OCI-M2 (cell line): ENCODE data around the gene NOD2.

ENCODE experiments used
- DNase-seq: peaks from one replicate; lab custom pipeline; 2025; ENCODE audit not compliant: unreplicated experiment; lab: John Stamatoyannopoulos, UW

The NOD2 gene

DNA sequence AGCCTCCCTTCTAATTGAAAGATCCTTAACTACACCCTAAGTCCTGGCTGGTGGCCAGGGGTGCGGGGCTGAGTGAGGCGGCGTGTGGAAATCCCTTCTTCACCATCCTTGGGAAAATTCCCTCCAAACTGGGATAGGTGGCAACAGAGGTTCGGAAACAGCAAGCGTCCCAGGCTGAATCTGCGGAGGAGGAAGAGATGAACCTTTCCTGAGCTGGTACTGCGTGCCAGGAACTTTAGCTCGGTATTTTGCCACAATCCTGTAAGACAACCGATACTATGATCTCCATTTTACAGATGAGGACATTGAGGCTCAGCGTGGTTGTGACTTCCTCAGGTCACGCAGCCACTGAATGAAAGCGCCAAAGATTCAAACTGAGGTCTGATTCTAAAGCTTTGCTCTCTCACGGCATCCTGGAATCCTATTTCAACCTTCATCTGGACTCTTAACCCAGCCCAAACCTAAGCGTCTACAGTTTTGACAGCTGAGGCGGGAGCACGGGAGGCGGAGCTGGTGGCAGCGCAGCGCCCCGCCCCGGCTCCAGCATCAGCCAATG lies 47.9 kb downstream of the NOD2 start:
- DNase-seq = no peak

DNA sequence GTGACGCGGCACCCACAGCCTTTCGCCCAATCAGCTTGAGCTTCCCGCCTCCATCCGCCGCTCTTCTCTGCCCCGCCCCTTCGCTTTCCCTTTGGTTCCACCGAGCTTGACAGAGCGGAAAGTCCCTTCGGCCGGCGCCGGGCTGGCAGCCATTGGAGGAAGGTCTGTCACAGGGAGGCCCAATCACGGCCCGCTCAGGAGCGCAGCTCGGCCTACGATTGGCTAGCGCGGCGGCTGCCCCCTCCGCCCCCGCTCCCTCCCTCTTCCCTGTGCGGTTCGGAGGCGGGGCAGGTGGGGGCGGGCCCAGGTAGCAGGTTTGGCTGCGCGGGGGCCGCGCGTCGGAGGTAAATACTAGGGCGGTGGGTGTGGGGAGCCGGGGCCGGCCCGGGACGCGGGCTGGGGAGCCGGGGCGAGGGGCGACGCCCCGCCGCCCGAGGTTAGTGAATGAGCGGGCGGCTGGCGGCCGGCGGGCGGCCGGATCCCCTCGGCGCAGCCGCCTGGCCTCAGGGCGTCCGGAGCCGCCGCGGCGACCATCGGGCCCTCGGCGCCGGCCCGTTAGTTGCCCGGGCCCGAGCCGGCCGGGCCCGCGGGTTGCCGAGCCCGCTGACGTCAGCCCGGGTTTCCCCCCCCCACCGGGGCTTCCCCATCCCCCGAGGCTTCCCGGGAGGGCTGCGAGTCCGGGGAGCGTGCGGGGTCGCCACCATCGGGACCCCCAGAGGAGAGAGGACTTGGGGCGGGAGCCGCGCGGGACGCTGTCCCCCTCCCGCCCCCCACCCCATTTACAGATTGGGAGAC lies 48.6 kb downstream of the NOD2 start, which contains the start of gene CYLD:
Gene CYLD, plus strand, starts transcription at position 306 of the 795 bp plus-strand sequence. CDS start 7,613 bp downstream, outside the sequence.
- DNase-seq = peak; percentile 75

GRCh38 chr16:50742576-50743200 lies 49.3 kb downstream of the NOD2 start:
- no peak for DNase-seq

DNA sequence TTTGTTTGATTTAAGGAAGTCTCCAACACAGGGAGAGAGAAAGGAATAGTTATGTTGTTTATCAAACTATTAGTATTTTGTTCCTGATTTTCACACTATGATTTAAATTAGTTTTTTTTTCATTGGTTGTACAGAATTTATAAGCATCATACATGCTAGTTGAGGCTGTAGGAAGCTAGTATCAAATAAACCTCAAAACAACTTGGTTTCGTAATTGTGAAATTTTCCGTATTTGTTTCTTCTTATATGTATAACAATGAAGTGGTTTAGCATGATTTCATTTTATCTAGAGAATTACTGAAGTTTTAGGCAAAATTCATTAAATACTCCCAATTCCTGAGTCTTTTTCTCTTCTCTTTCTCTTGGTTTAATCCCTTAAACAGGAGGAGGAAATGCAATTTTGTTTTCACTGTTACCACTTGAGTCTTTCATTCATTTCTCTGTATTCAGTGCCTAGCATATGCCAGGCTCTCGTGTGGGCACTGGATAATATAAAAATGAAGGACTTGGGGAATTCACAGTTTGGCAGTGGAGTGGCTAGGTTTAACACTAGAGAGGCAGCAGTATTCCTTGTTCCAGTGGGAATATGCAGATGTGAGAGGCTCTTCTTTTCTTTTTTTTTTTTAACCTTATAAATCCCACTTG lies 50.3 kb downstream of the NOD2 start:
- no peak for DNase-seq

GRCh38 chr16:50744881-50745280 lies 51.5 kb downstream of the NOD2 start:
- no peak for DNase-seq

- no peak for DNase-seq
Observed at GRCh38 chr16:50745940-50746339, 52.5 kb downstream of the NOD2 start.

- no peak for DNase-seq
Observed at GRCh38 chr16:50747207-50747956, 54.0 kb downstream of the NOD2 start.

DNA sequence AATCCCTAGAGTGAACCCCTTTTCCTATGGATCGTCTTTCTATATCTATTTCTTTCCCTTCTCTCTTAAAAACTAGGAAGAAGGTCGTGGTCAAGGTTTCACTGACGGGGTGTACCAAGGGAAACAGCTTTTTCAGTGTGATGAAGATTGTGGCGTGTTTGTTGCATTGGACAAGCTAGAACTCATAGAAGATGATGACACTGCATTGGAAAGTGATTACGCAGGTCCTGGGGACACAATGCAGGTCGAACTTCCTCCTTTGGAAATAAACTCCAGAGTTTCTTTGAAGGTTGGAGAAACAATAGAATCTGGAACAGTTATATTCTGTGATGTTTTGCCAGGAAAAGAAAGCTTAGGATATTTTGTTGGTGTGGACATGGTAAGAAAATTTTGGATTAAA lies 58.1 kb downstream of the NOD2 start:
- no peak for DNase-seq

DNA sequence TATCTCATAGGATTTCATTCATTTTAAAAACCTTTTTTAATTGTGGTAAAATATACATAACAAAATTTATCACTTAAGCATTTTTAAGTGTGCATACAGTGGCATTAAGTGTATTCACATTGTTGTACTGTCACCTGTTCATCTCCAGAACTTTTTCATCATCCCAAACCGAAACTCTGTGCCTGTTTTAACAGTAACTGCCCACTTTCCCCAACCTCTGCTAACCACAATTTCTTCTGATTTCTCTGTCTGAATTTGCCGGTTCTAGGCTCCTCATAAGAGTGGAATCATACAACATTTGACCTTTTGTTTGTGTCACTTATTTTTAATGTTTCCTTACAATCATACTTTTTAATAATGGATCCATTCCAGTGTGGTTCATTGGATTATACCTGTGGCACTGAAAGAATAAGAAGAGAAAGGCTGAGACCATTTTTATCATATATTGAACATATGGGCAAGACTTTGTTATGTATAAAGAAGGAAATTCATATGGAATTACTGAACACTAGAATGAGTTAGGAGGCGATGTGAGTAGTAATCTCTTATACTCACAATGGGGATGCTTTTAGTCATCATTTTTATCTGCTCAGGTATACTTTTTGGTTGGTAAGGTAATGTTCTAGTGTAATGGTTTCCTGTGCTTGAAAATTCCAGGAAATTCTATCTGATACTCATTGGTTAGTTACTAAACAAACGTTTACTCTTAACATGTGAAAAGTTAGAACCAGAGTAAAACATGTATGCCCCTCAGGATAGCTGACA lies 59.2 kb downstream of the NOD2 start:
- DNase-seq = no peak

DNA sequence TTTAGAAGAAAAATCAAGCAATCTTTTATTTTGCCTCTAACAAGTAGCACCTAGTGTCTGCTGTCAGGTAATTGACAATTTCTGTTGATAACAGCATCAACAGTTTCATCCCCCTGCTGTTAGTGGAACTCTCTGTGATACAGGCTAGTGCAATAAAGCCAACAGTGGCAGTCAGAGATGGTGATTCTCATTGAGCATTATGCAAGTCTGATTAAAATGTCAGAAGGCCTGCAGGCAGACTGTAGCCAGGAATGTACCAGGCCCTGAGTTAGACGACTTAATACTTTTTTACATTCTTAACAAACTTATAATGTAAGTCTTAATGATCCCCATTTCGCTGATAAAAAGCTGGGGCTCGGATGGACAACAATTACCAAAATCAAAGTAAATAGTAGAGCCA lies 63.1 kb downstream of the NOD2 start:
- DNase-seq = no peak

DNA sequence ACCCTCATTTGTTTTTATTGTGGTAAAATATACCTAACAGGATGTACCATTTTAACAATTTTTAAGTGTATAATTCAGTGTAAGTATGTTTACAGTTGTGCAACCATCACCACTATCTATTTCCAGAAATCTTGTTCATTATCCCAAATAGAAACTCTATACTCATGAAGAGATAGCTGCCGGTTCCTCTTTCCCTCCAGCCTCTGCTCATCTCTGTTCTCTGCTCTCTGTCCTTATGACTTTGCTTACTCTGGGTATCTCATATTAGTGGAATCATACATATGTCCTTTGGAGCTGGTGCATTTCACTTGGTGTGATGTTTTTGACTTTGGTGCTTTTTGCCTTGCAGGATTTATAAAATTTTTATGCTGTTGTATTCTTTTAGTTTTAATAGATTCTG lies 67.9 kb downstream of the NOD2 start:
- DNase-seq = no peak

GRCh38 chr16:50762241-50762640 lies 68.8 kb downstream of the NOD2 start:
- no peak for DNase-seq

DNA sequence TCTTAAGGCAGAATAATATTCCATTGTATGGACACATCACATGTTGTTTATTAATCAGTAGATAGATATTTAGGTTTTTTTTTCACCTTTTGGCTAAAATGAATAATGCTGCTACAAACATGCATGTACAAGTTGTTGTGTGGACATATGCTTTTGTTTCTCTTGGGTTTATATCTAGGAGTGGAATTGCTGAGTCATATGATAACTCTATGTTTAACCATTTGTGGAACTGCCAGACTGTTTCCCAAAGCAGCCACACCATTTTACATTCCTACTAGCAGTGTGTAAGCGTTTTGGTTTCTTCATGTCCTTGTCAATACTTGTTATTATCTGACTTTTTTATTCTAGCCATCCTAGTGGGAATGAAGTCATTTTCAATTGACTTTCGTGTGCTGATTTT lies 69.8 kb downstream of the NOD2 start:
- no peak for DNase-seq

DNA sequence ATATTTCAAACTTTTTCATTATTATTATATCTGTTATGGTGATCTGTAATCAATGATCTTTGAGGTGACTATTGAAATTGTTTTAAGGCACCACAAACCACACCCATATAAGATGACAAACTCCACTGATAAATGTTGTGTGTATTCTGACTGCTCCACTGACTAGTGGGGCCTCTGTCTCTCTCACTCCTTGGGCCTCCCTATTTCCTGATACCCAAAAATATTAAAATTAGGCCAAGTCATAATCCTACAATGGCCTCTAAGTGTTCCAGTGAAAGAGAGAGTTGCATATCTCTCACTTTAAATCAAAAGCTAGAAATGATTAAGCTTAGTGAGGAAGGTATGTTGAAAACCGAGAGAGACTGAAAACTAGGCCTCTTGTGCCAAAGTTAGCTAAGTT lies 71.9 kb downstream of the NOD2 start:
- DNase-seq = no peak

DNA sequence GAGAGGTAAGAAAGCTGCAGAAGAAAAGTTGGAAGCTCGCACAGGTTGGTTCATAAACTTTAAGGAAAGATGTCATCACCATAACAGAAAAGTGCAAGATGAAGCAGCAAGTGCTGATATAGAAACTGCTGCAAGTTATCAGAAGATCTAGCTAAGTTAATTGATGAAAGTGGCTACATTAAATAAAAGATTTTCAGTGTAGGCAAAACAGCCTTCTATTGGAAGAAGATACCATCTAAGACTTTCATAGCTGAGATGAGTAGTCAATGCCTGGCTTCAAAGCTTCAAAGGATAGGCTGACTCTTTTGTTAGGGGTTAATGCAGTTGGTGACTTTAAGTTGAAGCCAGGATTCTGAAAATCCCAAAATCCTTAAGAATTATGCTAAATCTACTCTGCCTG lies 72.5 kb downstream of the NOD2 start:
- no peak for DNase-seq

GRCh38 chr16:50767197-50767596 lies 73.8 kb downstream of the NOD2 start:
- DNase-seq = no peak

- no peak for DNase-seq
Observed at GRCh38 chr16:50771366-50771765, 78.0 kb downstream of the NOD2 start.

- DNase-seq = no peak
Observed at GRCh38 chr16:50774405-50774804, 81.0 kb downstream of the NOD2 start.

DNA sequence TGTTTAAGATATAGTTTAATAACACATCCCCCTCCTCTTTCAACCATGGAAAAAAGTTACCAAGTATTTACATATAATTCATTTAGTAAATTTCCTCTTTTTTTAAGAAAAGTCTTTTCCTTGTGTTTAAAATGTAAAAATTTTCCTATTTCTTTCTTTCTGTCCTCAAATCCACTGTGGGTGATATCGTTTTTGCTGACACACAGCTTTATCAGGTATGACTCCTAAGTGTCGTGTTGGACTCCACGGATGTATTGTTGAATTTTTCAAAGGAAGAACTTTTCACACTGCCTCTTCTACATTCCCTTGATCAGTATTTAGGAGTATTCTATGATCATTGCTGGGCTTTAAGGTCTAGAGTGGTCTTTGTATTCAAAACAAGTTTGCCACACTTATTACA lies 81.6 kb downstream of the NOD2 start:
- no peak for DNase-seq

DNA sequence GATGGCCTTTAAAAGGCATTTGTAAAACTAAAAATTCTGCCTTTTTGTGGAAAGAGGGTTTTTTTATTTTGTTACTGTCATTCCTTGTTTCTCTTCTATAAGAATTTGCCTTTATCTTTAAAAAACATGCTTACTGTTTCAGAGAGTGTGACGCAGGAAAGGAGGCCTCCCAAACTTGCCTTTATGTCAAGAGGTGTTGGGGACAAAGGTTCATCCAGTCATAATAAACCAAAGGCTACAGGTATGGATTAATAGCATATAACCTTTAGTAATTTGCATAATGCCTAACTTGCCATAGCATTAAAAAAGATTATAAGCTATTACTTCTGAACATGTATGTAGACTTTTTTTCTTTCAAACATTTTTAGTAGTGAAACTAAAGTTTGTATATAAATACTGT lies 82.6 kb downstream of the NOD2 start:
- DNase-seq = no peak
